HL-60 (cell line): ENCODE results near the gene ERBIN.
"Not testable (repeated sequence)": the region's sequence is repeated elsewhere in the genome, so short reads cannot be mapped to it uniquely, and the experiment has no call there.

Source experiments
- DNase-seq, 2 experiments: peaks; one replicate each; pipeline ENCODE4 v3.0.0-alpha.2; 2010 to 2020; ENCODE audit warnings: low read depth in 1 of 2, low spot score in 1 of 2
- H3K27ac ChIP-seq: fragments of 250-450 bp; sonication (Bioruptor Pico); replicated peaks from 2 replicates; pipeline ENCODE4 v1.5.1; 2020; ENCODE audit warnings: mild to moderate bottlenecking, moderate library complexity
- H3K27me3 ChIP-seq: fragments of 250-450 bp; sonication (Bioruptor Pico); 2 replicates; pipeline ENCODE4 v1.5.1; 2021; ENCODE audit warnings: mild to moderate bottlenecking, moderate library complexity; ENCODE audit not compliant: insufficient read depth, poor library complexity, severe bottlenecking
- H3K4me3 ChIP-seq: replicated peaks from 2 replicates; pipeline ENCODE4 v1.5.1; 2011; ENCODE audit warnings: mild to moderate bottlenecking, control low read depth, low read length; ENCODE audit not compliant: insufficient read depth
- CTCF ChIP-seq: IDR thresholded peaks from one replicate; pipeline ENCODE4 v1.5.1; 2011; ENCODE audit warnings: low read length, control low read depth, inconsistent platforms; ENCODE audit not compliant: insufficient read depth
- GABPA ChIP-seq: IDR thresholded peaks from 2 replicates; pipeline ENCODE4 v1.6.1; 2012; ENCODE audit warnings: low read depth
- POLR2AphosphoS5 ChIP-seq: IDR thresholded peaks from 2 replicates; pipeline ENCODE4 v1.6.1; 2012; ENCODE audit warnings: low read depth
- REST ChIP-seq: IDR thresholded peaks from 2 replicates; pipeline ENCODE4 v1.6.1; 2012; ENCODE audit warnings: low read depth; ENCODE audit not compliant: insufficient replicate concordance
- SPI1 ChIP-seq: IDR thresholded peaks from 2 replicates; pipeline ENCODE4 v1.6.1; 2012; ENCODE audit warnings: low read depth, mild to moderate bottlenecking, borderline replicate concordance

Gene ERBIN

GRCh38 chr5:65914641-65915196 lies 11.7 kb upstream of the ERBIN start:
- DNase-seq = no peak
- no peak overlapping the region for H3K27ac ChIP-seq
- TF ChIP-seq REST = no peak
- no peak for TF ChIP-seq SPI1
- TF ChIP-seq POLR2AphosphoS5 = no peak
- no peak for TF ChIP-seq GABPA
- no peak for TF ChIP-seq CTCF
- no peak overlapping the region for H3K4me3 ChIP-seq
- no peaks in the 10 kb centered on the region for H3K27me3 ChIP-seq

GRCh38 chr5:65915661-65916060 lies 10.7 kb upstream of the ERBIN start:
- not testable (repeated sequence) for H3K27ac ChIP-seq, H3K4me3 ChIP-seq, H3K27me3 ChIP-seq, DNase-seq

GRCh38 chr5:65916066-65916465 lies 10.3 kb upstream of the ERBIN start:
- TF ChIP-seq POLR2AphosphoS5 = no peak
- Histone ChIP-seq H3K27ac (no peak overlapping the region), H3K27me3 (no peaks in the 10 kb centered on the region), H3K4me3 (no peak overlapping the region)
- DNase-seq = no peak

- Histone ChIP-seq H3K27me3 (no peaks in the 10 kb centered on the region), H3K27ac (no peak overlapping the region), H3K4me3 (no peak overlapping the region)
- no peak for TF ChIP-seq POLR2AphosphoS5
- TF ChIP-seq SPI1 = 0 out of 2 replicates have a peak, but pooled peaks have one; percentile 18
- no peak for TF ChIP-seq REST
- no peak for TF ChIP-seq CTCF
- no peak for TF ChIP-seq GABPA
- no peak for DNase-seq
Observed at GRCh38 chr5:65916636-65917035, 9.7 kb upstream of the ERBIN start.

GRCh38 chr5:65919773-65920172 lies 6.6 kb upstream of the ERBIN start:
- Histone ChIP-seq H3K27ac (no peak overlapping the region), H3K4me3 (no peak overlapping the region), H3K27me3 (no peaks in the 10 kb centered on the region)
- no peak for TF ChIP-seq SPI1
- no peak for TF ChIP-seq REST
- no peak for TF ChIP-seq CTCF
- DNase-seq = no peak
